ENCODE results near the gene RAB40C.

- TF ChIP-seq POLR2A (IDR thresholded peaks at IDR 0.05) (no peak), CTCF (IDR thresholded peaks at IDR 0.05) (no peak), EP300 (IDR thresholded peaks at IDR 0.05) (no peak), POLR2AphosphoS5 (IDR thresholded peaks at IDR 0.05) (no peak)
Observed at GRCh38 chr16:676913-677312, 87.0 kb downstream of the RAB40C start.
